RWPE2 (cell line): Measurements from ENCODE around the gene UBR2.

ENCODE experiments used
- ATAC-seq: fragments of 200-7000 bp; cut with Tn5 transposase; 3 replicates; pipeline ENCODE4 v1.9.1; 2021; ENCODE audit warnings: low read depth
- DNase-seq: peaks from one replicate; pipeline ENCODE4 v3.0.0-alpha.2; 2020; ENCODE audit warnings: low spot score
- H3K27ac ChIP-seq: fragments of 450-650 bp; 2 replicates; pipeline ENCODE4 v1.5.1; 2017; ENCODE audit warnings: mild to moderate bottlenecking; ENCODE audit not compliant: poor library complexity, severe bottlenecking
- H3K27me3 ChIP-seq: fragments of 250-450 bp; sonication (Bioruptor Pico); 2 replicates; pipeline ENCODE4 v1.5.1; 2021; ENCODE audit warnings: mild to moderate bottlenecking, moderate library complexity; ENCODE audit not compliant: insufficient read depth, poor library complexity, severe bottlenecking
- H3K36me3 ChIP-seq: fragments of 250-450 bp; sonication (Bioruptor Pico); 2 replicates; pipeline ENCODE4 v1.5.1; 2020; ENCODE audit warnings: low read depth, mild to moderate bottlenecking, moderate library complexity
- H3K4me1 ChIP-seq: fragments of 250-450 bp; sonication (Bioruptor Pico); 2 replicates; pipeline ENCODE4 v1.5.1; 2021; ENCODE audit warnings: mild to moderate bottlenecking, moderate library complexity; ENCODE audit not compliant: insufficient read depth, poor library complexity, severe bottlenecking
- H3K4me3 ChIP-seq: fragments of 250-450 bp; sonication (Bioruptor Pico); 2 replicates; pipeline ENCODE4 v1.5.1; 2021; ENCODE audit warnings: mild to moderate bottlenecking, moderate library complexity; ENCODE audit not compliant: severe bottlenecking
- H3K9me3 ChIP-seq: fragments of 250-450 bp; sonication (Bioruptor Pico); 2 replicates; pipeline ENCODE4 v1.5.1; 2021; ENCODE audit warnings: mild to moderate bottlenecking, moderate library complexity; ENCODE audit not compliant: severe bottlenecking
- TF ChIP-seq, protein P1 (sequence below): fragments of 450-650 bp; IDR thresholded peaks from one replicate; pipeline ENCODE4 v1.5.1; 2017; ENCODE audit warnings: mild to moderate bottlenecking, moderate library complexity; ENCODE audit not compliant: poor library complexity, severe bottlenecking

The UBR2 gene

GRCh38 chr6:42693725-42694323 is 130.0 kb downstream of the UBR2 start:
- Histone ChIP-seq H3K4me3 (no peak overlapping the region), H3K36me3 (peaks cover 31% of the 10 kb centered on the region), H3K27ac (peak overlapping the region; percentile 76), H3K9me3 (no peaks in the 10 kb centered on the region), H3K27me3 (no peaks in the 10 kb centered on the region), H3K4me1 (peaks cover 24% of the 10 kb centered on the region)
- TF ChIP-seq, protein P1, sequence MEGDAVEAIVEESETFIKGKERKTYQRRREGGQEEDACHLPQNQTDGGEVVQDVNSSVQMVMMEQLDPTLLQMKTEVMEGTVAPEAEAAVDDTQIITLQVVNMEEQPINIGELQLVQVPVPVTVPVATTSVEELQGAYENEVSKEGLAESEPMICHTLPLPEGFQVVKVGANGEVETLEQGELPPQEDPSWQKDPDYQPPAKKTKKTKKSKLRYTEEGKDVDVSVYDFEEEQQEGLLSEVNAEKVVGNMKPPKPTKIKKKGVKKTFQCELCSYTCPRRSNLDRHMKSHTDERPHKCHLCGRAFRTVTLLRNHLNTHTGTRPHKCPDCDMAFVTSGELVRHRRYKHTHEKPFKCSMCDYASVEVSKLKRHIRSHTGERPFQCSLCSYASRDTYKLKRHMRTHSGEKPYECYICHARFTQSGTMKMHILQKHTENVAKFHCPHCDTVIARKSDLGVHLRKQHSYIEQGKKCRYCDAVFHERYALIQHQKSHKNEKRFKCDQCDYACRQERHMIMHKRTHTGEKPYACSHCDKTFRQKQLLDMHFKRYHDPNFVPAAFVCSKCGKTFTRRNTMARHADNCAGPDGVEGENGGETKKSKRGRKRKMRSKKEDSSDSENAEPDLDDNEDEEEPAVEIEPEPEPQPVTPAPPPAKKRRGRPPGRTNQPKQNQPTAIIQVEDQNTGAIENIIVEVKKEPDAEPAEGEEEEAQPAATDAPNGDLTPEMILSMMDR, result no peak
- DNase-seq, result no peak
- ATAC-seq, result no peak

DNA sequence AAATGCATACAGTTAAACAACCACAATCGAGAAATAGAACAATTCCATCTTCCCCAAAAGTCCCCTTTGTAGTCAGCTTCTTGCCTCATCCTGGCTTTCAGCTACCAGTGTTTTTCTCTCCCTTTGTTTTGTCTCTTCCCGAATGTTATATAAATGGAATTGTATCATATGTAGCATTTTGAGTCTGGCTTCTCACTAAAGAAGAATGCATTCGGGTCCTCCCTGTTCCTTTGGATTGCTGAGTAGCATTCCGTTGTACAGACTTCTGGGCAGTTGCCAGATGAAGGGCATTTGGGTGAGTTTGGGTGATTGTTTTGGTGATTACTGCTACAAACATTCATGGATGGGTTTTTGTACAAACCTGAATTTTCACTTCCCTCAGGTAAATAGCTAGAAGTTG is 130.8 kb downstream of the UBR2 start:
- TF ChIP-seq, protein P1, result no peak
- H3K4me3 ChIP-seq, result no peak overlapping the region
- peaks cover 28% of the 10 kb centered on the region for H3K36me3 ChIP-seq
- ATAC-seq (peak; percentile 37; the same call in 2 of the 3 replicates), DNase-seq (no peak)
- no peaks in the 10 kb centered on the region for H3K9me3 ChIP-seq
- peak overlapping the region; percentile 76 for H3K27ac ChIP-seq
- H3K27me3 ChIP-seq, result no peaks in the 10 kb centered on the region
- H3K4me1 ChIP-seq, result peaks cover 24% of the 10 kb centered on the region

- TF ChIP-seq, protein P1, result no peak
- peaks cover 9% of the 10 kb centered on the region for H3K36me3 ChIP-seq
- H3K27me3 ChIP-seq, result no peaks in the 10 kb centered on the region
- H3K4me3 ChIP-seq, result no peak overlapping the region
- no peak for ATAC-seq
- no peak for DNase-seq
- no peaks in the 10 kb centered on the region for H3K9me3 ChIP-seq
- H3K4me1 ChIP-seq, result peaks cover 24% of the 10 kb centered on the region
- no peak overlapping the region for H3K27ac ChIP-seq
Observed at GRCh38 chr6:42696526-42697267, 132.9 kb downstream of the UBR2 start.

DNA sequence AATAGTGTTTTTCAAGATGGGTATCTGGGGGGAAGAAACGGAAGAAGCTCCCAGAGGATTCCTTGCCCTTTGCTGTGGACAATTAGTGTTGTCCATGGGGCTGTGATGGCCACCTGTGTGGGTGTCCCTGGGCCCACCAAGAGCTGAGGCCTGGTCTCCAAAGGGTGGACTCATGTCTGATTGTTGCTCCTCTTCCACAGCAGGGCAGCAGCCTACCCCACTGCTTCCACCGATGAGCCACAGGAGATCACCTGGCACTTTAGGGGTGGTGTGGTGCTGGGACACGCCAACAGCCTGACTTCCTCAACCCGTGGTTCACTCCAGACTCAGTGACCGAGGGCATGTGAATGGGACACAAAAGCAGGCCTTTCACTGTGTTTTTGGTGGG is 133.4 kb downstream of the UBR2 start:
- no peaks in the 10 kb centered on the region for H3K9me3 ChIP-seq
- peaks cover 9% of the 10 kb centered on the region for H3K36me3 ChIP-seq
- H3K4me1 ChIP-seq, result peaks cover 19% of the 10 kb centered on the region
- no peak for DNase-seq
- no peaks in the 10 kb centered on the region for H3K27me3 ChIP-seq
- H3K27ac ChIP-seq, result no peak overlapping the region
- no peak for ATAC-seq
- H3K4me3 ChIP-seq, result no peak overlapping the region
- TF ChIP-seq, protein P1, result no peak

- Histone ChIP-seq H3K27ac (no peak overlapping the region), H3K4me1 (peaks cover 9% of the 10 kb centered on the region), H3K27me3 (no peaks in the 10 kb centered on the region), H3K4me3 (no peak overlapping the region), H3K9me3 (no peaks in the 10 kb centered on the region), H3K36me3 (peaks cover 3% of the 10 kb centered on the region)
- TF ChIP-seq, protein P1, result no peak
- ATAC-seq, result no peak
- no peak for DNase-seq
Observed at GRCh38 chr6:42698217-42698616, 134.4 kb downstream of the UBR2 start.
